Smooth muscle cell (in vitro differentiated cells): ENCODE measurements around the gene LDLRAD4. TPM values are rescaled to one million over a fixed set of nuclear protein-coding genes. Genes with fewer than 3 reads are reported as not detected.
A peak's percentile ranks its signal among the peaks of the same experiment; 100 is the strongest.

Experiments
- DNase-seq: peaks from one replicate; lab custom pipeline; 2025; ENCODE audit not compliant: unreplicated experiment; lab: John Stamatoyannopoulos, UW
- H2AFZ ChIP-seq: fragments of 200-600 bp; sonication (generic); 2 replicates; pipeline ENCODE4 v1.6.0; 2016; ENCODE audit warnings: antibody characterized with exemption, low read depth, mild to moderate bottlenecking
- H3F3A ChIP-seq: fragments of 200-600 bp; sonication (generic); 2 replicates; pipeline ENCODE4 v1.6.0; 2017; ENCODE audit warnings: antibody characterized with exemption, low read depth
- H3K27ac ChIP-seq: fragments of 200-600 bp; sonication (generic); 2 replicates; pipeline ENCODE4 v1.5.1; 2016; ENCODE audit warnings: low read depth, mild to moderate bottlenecking
- H3K27me3 ChIP-seq: fragments of 200-600 bp; sonication (generic); 2 replicates; pipeline ENCODE4 v1.6.1; 2016; ENCODE audit warnings: low read depth, mild to moderate bottlenecking
- H3K36me3 ChIP-seq: fragments of 200-600 bp; sonication (generic); 2 replicates; pipeline ENCODE4 v1.5.1; 2016; ENCODE audit warnings: low read depth
- H3K4me1 ChIP-seq: fragments of 200-600 bp; sonication (generic); 2 replicates; pipeline ENCODE4 v1.5.1; 2016; ENCODE audit warnings: low read depth
- H3K4me2 ChIP-seq: fragments of 200-600 bp; sonication (generic); 2 replicates; pipeline ENCODE4 v1.6.0; 2016; ENCODE audit warnings: mild to moderate bottlenecking
- H3K4me3 ChIP-seq: fragments of 200-600 bp; sonication (generic); 2 replicates; pipeline ENCODE4 v1.5.1; 2016; ENCODE audit warnings: mild to moderate bottlenecking
- H3K79me2 ChIP-seq: fragments of 200-600 bp; sonication (generic); 2 replicates; pipeline ENCODE4 v1.6.0; 2016; ENCODE audit warnings: low read depth, mild to moderate bottlenecking
- H3K9ac ChIP-seq: fragments of 200-600 bp; sonication (generic); 2 replicates; pipeline ENCODE4 v1.6.0; 2016; ENCODE audit warnings: low read depth
- H3K9me3 ChIP-seq: fragments of 200-600 bp; sonication (generic); replicated peaks from 2 replicates; pipeline ENCODE4 v1.5.1; 2016; ENCODE audit warnings: low read depth
- H4K20me1 ChIP-seq: fragments of 200-600 bp; sonication (generic); 2 replicates; pipeline ENCODE4 v1.6.0; 2016; ENCODE audit warnings: low read depth
- WGBS: methylation state at CpG from one replicate; pipeline ENCODE4 v1.1.7; 2016; ENCODE audit warnings: low lambda C conversion rate; 5-methylcytosine and 5-hydroxymethylcytosine counted together
- polyA plus RNA-seq: library from polyadenylated mRNA; unstranded; fragments of >200 nt; fragmentation: Nextera tagmentation; extraction: Ambion mirVana; gene quantifications from 2 replicates; pipeline ENCODE4 v1.2.1, GENCODE V29; 2016
- total RNA-seq: library from RNA; depleted of rRNA; stranded (reverse); fragments of >200 nt; gene quantifications from 2 replicates; pipeline ENCODE4 v1.2.3, GENCODE V29; 2014
- TF ChIP-seq, protein P1 (sequence below): fragments of 200-600 bp; sonication (generic); IDR thresholded peaks from 2 replicates; pipeline ENCODE4 v1.5.1; 2017; ENCODE audit warnings: borderline replicate concordance, mild to moderate bottlenecking, antibody characterized with exemption; ENCODE audit not compliant: insufficient read depth, poor library complexity, severe bottlenecking

Gene LDLRAD4
- total and polyA plus RNA-seq, 2 experiments from 2014 or later, result 36.2 to 48.3 TPM

DNA sequence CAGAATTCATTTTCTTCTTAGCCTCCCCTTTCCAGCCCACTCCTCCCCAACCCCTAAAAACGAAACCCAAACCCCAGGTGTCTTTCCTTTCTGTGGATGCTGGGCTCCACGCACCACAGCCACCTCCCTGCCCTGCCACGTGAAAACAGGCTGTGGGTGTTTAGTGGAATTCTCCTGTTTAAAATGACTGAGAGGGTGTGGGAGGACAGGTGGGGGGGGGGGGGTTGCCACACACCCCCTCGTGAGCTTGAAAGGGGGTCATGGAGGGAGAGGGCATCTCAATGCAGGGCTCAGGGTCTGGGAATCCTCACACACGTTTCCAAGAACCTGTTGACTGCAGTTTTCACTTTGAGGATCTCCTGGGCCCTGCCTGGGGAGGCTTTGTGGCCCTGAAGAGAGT lies 397.5 kb downstream of the LDLRAD4 start:
- TF ChIP-seq, protein P1, sequence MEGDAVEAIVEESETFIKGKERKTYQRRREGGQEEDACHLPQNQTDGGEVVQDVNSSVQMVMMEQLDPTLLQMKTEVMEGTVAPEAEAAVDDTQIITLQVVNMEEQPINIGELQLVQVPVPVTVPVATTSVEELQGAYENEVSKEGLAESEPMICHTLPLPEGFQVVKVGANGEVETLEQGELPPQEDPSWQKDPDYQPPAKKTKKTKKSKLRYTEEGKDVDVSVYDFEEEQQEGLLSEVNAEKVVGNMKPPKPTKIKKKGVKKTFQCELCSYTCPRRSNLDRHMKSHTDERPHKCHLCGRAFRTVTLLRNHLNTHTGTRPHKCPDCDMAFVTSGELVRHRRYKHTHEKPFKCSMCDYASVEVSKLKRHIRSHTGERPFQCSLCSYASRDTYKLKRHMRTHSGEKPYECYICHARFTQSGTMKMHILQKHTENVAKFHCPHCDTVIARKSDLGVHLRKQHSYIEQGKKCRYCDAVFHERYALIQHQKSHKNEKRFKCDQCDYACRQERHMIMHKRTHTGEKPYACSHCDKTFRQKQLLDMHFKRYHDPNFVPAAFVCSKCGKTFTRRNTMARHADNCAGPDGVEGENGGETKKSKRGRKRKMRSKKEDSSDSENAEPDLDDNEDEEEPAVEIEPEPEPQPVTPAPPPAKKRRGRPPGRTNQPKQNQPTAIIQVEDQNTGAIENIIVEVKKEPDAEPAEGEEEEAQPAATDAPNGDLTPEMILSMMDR, result no peak
- Histone ChIP-seq H3F3A (peaks cover 5% of the 10 kb centered on the region), H3K4me3 (no peak overlapping the region), H3K27me3 (no peaks in the 10 kb centered on the region), H3K4me2 (peak overlapping the region; percentile 67), H2AFZ (no peak overlapping the region), H3K27ac (peak overlapping the region; percentile 91), H3K36me3 (no peaks in the 10 kb centered on the region), H3K4me1 (peaks cover 17% of the 10 kb centered on the region), H3K9ac (no peak overlapping the region), H3K79me2 (peaks cover 26% of the 10 kb centered on the region), H4K20me1 (peaks cover 56% of the 10 kb centered on the region), H3K9me3 (no peaks in the 10 kb centered on the region)
- WGBS, result 79% methylated on average over 5 of the region's 5 CpGs
- DNase-seq, result no peak

DNA sequence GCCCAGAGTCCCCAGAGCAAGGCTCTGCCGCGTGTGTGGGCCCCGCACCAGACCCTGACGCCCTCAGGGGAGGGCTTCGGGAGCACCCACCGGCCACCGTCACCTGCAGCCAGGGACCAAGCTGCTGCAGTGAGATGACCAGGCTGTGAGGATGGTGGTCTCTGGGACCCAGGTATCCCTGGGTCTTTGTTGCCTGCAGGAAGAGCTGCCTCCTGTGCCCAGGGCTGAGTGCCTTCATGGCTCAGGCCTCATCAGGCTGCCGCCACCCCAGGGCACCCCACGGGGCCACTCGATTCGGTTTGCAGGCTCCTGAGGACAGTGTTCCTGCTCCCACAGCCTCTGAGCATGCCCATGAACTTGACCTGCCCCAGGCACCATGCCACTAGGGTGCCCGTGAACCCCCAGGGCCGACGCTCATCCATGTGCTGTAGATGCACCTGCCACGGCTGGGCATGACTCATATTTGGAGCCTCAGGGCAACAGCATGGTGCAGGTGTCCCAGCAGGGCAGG lies 398.0 kb downstream of the LDLRAD4 start:
- TF ChIP-seq, protein P1, result no peak
- Histone ChIP-seq H3K4me3 (no peak overlapping the region), H2AFZ (no peak overlapping the region), H3K9me3 (no peaks in the 10 kb centered on the region), H3K9ac (no peak overlapping the region), H3K4me2 (no peak overlapping the region), H3K27me3 (no peaks in the 10 kb centered on the region), H3F3A (peaks cover 5% of the 10 kb centered on the region), H3K27ac (no peak overlapping the region), H3K4me1 (peaks cover 12% of the 10 kb centered on the region), H3K36me3 (no peaks in the 10 kb centered on the region), H4K20me1 (peaks cover 60% of the 10 kb centered on the region), H3K79me2 (peaks cover 26% of the 10 kb centered on the region)
- 89% methylated on average over 15 of the region's 15 CpGs for WGBS
- DNase-seq, result no peak

GRCh38 chr18:13617826-13618515 lies 399.4 kb downstream of the LDLRAD4 start:
- 90% methylated on average over 9 of the region's 9 CpGs for whole genome bisulfite sequencing
- no peak overlapping the region for H3K9ac ChIP-seq
- H3K79me2 ChIP-seq, result peaks cover 21% of the 10 kb centered on the region
- peaks cover 54% of the 10 kb centered on the region for H4K20me1 ChIP-seq
- no peak overlapping the region for H2AFZ ChIP-seq
- no peak overlapping the region for H3K27ac ChIP-seq
- no peaks in the 10 kb centered on the region for H3K27me3 ChIP-seq
- no peak overlapping the region for H3K4me3 ChIP-seq
- no peaks in the 10 kb centered on the region for H3K9me3 ChIP-seq
- DNase-seq, result no peak
- H3K36me3 ChIP-seq, result no peaks in the 10 kb centered on the region
- H3K4me1 ChIP-seq, result peaks cover 5% of the 10 kb centered on the region
- peaks cover 4% of the 10 kb centered on the region for H3F3A ChIP-seq
- H3K4me2 ChIP-seq, result no peak overlapping the region
- TF ChIP-seq, protein P1, result no peak
